ENCODE data around the gene BUD23.

Gene BUD23

DNA sequence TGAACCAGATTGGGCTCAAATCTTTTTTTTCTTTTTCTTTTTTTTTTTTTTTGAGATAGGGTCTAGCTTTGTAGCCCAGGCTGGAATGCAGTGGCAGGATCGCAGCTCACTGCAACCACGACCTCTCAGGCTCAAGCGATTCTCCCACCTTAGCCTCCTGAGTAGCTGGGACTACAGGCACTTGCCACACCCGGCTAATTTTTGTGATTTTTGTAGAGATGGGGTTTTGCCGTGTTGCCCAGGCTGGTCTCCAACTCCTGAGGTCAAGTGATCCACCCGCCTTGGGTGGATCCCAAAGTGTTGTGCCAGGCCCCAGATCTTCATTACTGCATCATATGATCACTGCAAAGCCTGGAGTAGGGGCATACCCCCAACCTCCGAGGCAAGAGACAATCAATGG, 2.9 kb upstream of the BUD23 start:
- DNase-seq (ENCODE audit: low spot score): no peak
- TF ChIP-seq, protein P1, sequence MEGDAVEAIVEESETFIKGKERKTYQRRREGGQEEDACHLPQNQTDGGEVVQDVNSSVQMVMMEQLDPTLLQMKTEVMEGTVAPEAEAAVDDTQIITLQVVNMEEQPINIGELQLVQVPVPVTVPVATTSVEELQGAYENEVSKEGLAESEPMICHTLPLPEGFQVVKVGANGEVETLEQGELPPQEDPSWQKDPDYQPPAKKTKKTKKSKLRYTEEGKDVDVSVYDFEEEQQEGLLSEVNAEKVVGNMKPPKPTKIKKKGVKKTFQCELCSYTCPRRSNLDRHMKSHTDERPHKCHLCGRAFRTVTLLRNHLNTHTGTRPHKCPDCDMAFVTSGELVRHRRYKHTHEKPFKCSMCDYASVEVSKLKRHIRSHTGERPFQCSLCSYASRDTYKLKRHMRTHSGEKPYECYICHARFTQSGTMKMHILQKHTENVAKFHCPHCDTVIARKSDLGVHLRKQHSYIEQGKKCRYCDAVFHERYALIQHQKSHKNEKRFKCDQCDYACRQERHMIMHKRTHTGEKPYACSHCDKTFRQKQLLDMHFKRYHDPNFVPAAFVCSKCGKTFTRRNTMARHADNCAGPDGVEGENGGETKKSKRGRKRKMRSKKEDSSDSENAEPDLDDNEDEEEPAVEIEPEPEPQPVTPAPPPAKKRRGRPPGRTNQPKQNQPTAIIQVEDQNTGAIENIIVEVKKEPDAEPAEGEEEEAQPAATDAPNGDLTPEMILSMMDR (IDR thresholded peaks at IDR 0.05; ENCODE audit: extremely low read depth, missing control alignments): no peak

DNA sequence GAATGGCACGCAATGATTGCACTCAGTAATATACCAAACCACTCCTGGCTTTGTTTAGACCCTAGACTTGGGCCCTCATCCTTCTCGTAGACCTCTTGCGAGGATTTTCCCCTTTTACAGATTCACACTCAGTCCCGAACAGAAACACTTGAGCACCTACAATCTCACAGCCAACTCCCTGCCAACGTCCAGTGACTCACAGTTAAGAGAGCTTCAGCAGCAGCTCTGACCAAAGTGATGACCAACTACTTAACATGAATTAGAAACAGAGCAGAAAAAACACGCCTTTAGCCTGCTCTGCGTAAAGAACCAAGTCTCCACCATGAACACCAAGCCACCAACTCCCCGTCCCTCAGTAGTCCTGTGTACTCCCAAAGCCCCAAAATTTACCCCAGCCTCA, 2.4 kb upstream of the BUD23 start:
- TF ChIP-seq, protein P1 (IDR thresholded peaks at IDR 0.05; ENCODE audit: extremely low read depth, missing control alignments): no peak
- DNase-seq (ENCODE audit: low spot score): no peak

DNA sequence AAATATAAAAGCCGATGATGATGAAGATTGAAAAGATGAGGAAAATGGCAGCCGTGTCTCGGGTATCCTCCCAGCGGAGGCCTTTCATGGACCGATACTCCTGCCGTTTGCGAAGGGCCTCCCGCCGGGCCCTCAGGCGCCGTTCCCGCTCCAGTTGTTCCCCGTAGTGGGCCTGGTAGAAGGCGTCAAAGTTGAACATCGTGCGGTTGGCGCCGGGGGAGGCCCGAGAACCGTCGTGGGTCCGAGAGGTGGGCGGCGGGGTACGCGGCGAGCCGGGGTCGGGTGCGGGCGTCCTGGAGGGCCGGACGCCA, 697 bp upstream of the BUD23 start:
- no peak for DNase-seq (ENCODE audit: low spot score)
- TF ChIP-seq, protein P1 (IDR thresholded peaks at IDR 0.05; ENCODE audit: extremely low read depth, missing control alignments): no peak

DNA sequence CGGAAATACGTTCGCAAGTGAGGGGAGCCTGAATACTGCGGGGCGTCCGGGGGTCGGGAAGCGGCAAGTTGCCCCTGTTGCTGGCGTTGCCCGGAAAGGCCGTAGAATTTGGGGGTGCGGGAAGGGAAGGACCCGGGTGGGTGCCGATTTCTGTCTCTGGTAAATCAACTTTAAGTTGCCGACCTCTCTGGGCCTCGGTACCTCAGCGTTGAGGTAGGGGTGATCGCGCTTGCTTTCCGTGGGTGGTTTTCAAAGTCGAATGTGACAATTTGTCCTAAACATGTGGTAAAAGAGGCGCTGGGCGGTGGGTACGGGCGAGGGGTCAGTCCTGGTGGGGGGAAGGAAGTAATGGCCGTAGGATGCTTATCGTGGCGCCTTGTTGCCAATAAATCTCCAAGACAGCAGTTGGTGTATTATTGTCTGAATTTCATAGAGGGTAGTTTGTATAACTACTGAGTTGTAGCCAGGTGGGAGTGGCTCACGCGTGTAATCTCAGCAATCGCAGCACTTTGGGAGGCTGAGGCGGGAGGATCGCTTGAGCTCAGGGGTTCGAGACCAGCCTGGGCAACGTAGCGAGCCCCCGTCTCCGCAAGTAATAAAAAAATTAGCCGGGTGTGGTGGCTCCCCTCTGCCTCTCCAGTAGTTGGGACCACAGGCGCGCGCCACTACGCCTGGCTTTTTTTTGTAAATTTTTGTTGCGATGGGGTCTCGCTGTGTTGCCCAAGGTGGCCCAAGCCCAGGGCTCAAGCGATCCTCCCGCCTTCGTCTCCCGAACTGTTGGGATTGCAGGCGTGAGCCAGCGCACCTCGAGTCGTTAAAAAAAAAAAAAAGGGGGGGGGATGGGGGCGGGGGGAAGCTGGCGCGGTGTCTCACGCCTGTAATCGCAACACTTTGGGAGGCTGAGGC, 644 bp downstream of the BUD23 start:
- TF ChIP-seq, protein P1 (IDR thresholded peaks at IDR 0.05; ENCODE audit: extremely low read depth, missing control alignments): no peak
- no peak for DNase-seq (ENCODE audit: low spot score)

DNA sequence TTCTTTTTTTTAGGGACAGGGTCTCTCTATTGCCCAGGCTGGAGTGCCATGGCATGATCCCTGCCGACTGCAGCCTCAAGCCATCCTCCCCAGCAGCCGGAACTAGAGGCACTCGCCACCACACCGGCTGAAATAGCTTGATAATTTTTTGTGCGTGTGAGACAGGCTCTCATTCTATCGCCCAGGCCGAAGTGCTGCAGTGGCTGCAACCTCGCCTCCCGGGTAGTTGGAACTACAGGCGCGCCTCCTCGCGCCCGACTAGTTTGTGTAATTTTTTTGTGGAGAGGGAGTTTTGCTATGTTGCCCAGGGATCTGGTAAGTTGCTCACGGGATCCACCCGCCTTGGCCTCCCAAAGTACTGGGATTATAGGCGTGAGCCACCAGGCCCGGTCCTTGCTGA, 1.9 kb downstream of the BUD23 start:
- no peak for DNase-seq (ENCODE audit: low spot score)
- TF ChIP-seq, protein P1 (IDR thresholded peaks at IDR 0.05; ENCODE audit: extremely low read depth, missing control alignments): no peak

DNA sequence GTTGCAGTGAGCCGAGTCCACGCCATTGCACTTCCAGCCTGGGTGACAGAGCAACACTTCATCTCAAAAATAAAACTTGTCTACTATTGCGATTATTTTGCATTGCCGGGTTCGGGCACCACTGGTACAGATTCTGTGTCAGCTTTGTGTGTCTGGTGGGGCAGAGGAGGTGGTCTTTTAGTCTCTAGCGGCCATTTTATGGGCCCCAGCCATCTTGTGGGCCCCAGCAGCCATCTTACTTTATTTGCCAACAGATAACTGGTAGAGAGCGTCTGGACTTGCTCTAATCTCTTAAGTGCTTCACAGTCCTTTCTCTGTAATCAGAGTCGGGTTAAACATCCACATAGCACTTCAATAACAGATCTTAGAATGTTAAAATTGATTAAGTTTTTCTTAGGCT, 4.9 kb downstream of the BUD23 start:
- no peak for DNase-seq (ENCODE audit: low spot score)
- TF ChIP-seq, protein P1 (IDR thresholded peaks at IDR 0.05; ENCODE audit: extremely low read depth, missing control alignments): no peak

DNA sequence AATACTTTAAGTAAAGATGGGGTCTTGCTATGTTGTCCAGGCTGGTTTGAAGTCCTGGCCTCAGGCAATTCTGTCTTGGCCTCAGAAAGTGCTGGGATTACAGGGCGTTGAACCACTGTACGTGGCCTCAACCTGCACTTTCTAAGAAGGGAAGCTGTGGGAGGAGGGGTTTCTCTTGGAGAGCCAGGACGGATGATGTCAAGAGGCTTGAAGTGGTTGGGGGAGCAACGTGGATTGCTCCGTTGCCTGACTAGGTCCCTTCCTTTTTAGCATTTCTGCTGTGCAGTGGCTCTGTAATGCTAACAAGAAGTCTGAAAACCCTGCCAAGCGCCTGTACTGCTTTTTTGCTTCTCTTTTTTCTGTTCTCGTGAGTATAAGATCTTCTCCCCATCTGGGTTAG, 7.2 kb downstream of the BUD23 start:
- TF ChIP-seq, protein P1 (IDR thresholded peaks at IDR 0.05; ENCODE audit: extremely low read depth, missing control alignments): no peak
- DNase-seq (ENCODE audit: low spot score): no peak
